ENCODE results near the gene VAC14. TPM values are rescaled to one million over a fixed set of nuclear protein-coding genes. Genes with fewer than 3 reads are reported as not detected.

Gene VAC14
- 23.2 and 33.5 TPM in 2 replicates for total RNA-seq

DNA sequence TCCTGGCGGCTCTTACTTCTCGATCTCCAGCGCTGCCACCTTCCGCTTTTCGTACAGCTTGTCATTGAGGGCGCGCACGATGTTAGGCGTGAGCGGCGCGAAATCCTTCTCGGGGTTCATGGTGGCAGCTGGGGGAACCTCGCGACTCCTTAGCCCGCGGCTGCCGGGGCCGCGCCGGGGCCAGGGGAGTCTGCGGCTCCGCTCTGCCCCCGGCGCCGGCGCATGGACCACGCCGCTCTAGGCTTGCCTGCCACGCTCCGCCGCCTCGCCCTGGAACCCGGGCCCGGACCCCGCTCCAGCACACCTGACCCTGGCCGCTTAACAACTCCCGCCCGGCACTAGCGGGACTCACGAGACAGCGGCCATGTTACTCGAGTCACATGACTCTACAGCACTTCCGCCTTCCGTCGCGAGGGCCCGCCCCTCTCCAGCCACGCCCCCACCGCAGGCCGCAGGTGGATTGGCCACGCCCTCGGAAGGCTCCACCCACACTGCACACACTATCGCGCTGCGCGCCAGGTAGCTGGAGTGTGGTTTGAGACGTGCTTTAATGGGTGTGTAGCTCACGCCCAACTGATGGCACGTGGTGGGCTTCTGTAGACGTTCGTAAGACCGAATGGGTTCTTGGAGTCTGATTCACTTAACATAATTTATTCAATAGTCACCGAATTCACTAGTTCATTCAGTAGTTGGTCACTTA, at the start of gene VAC14:
Gene VAC14, minus strand, starts transcription at position 378 of the 700 bp plus-strand sequence. Its CDS starts 258 bp downstream, at position 120.

DNA sequence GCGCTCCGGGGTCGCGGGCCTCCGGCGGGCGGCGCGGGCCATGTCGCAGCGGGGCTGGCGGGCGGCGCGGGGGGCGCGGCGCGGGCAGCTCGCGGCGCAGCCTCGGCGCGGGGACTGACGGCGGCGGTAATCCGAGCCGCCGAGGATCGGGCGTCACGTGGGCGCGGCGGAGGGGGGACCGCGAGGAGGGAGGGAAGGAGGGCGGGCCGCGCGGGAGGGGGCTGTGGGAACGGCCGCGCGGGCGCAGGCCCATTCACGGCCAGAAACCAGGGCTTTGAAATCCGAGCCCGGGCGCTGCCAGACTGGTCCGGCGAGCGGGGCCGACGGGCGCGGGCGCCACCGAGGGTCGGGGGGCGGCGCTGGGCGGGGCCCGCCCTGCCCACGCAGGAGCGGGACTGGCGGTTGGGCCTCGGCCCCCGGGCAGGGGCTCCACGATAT, 115.0 kb downstream of the VAC14 start, which contains the start of gene MTSS2:
Gene MTSS2, minus strand, starts transcription at position 116 of the 438 bp plus-strand sequence. CDS start 262 bp downstream, outside the sequence.

DNA sequence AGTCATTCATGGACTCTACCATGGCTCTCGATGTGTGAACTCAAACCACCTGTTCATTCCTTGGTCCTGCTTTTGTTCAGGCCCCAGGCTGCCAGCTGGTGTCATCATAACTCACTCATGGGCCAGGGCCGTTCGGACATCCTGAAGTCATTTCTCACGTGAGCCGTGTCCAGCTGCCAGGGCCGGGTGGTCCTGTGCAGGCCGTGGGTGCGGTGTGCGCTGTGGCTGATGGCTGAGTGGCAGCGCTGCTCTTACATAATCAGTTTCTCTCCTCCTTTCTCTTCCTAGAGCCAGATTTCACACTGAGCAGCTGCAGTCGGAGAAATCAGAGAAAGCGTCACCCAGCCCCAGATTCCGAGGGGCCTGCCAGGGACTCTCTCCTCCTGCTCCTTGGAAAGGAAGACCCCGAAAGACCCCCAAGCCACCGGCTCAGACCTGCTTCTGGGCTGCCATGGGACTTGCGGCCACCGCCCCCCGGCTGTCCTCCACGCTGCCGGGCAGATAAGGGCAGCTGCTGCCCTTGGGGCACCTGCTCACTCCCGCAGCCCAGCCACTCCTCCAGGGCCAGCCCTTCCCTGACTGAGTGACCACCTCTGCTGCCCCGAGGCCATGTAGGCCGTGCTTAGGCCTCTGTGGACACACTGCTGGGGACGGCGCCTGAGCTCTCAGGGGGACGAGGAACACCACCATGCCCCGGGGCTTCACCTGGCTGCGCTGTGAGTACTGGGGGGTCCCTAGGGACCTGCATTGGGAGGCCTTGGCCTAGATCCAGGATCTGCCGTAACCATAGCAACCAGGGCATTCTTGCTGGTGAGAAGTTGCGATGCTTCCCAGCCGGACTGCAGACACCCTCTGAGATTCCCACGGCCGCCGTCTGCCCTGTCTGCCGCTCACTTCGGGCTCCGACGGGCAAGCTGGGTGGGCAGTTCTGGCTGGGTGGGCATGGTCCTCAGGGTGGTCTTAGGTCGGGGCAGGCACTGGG, 154.4 kb downstream of the VAC14 start, which contains the start of gene IL34:
Gene IL34, plus strand, starts transcription at position 300 of the 982 bp plus-strand sequence. Its CDS starts 389 bp downstream, at position 689.

Other genes starting within 250 kb of the VAC14 start
- gene IL34, start 154.6 kb downstream of the VAC14 start, total RNA-seq: 2.0 TPM in 1 of 2 replicates, not detected in the other
- gene MTSS2, start 115.1 kb downstream of the VAC14 start, total RNA-seq: 65.9 and 66.7 TPM in 2 replicates